CD4-positive, alpha-beta T cell treated with Interferon gamma for 1 hour (primary cell): ENCODE results near the gene PAPPA2.

Source experiments
- DNase-seq: peaks from one replicate; pipeline ENCODE4 v3.0.0-alpha.2; 2020

Gene PAPPA2

DNA sequence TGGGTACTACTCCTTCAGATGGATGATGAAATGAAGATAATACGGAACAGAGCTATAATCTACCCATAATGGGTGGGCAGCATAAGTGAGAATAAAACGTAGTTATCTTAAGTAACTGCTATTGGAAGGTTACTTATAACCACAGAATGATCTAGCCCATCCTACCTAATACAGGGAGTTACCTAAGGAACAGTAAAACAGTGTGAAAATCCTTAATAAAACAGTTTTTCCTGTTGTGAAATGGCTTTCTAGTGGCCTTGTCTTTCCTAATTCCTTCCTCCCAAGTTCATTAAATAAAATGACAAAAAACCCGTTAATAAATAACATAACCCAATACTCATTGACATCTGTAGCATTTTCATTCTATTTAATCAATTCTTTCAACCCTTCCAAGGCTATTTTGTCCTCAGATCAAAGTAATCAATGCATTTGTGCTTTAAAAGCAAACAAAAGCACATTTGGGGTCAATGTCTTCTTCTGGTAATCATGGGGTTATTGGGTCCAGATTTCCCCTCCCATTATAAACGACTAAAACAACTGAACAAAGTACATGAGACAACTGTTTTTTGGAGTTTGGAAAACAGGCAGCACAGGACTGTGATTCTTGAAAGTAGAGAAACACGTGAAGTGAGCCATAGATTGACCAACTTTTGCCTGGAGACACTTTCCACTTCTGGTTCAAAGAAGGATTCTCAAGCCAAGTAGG lies 42.0 kb downstream of the PAPPA2 start:
- DNase-seq, result no peak

DNA sequence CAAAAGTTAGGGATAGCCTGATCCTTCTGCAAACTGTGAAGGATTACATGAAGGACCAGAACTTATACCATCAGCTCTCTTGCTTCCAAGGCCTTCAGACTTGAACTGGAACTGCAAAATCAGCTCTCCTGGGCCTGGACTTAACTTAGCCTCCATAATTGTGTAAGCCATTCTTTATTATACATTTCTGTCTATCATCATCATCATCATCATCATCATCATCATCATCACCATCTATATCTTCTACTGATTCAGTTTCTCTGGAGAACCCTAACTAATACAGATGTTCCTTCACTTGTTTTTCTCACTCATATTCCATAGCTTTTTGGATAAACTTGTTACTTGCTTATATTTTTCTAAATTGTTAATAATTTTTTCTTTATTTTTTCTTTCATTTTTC lies 50.0 kb downstream of the PAPPA2 start:
- DNase-seq, result no peak

DNA sequence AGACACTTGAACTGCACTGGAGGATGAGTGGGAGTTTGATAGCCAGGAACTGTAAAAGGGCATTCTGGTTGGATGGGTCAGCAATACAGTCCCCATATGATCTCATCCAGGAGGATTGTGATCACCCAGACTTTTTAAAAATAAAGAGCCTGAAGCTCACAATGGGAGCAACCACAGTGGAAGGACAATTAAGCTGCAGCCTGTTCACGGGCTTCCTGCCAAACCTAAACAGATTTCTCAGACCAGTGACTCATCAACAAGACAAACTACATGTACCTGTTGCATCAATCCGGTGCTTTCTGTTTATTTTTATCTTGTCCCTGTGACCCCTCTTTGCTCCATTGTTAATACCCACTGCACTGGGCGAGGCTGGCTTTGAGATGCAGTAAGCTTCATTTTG lies 52.3 kb downstream of the PAPPA2 start:
- DNase-seq, result no peak

DNA sequence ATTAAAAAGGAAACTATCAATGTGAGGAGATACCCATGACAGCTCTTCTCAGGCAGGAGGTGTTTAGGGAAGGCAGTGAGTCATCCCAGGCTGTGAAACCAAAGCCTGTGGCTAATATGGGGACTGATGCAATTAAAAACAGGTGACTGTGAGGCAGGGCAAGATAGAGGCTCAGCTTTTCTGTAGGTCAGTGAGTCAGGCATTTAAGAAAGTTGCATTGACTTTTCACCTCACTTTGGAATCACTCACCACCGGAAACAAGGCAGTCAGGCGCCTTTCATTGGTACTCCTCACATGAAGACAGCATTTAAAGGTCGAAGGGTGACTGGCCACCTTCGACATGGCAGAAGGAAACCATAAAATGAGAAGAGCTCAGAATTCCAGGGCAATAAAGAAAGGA lies 54.5 kb downstream of the PAPPA2 start:
- DNase-seq, result no peak

DNA sequence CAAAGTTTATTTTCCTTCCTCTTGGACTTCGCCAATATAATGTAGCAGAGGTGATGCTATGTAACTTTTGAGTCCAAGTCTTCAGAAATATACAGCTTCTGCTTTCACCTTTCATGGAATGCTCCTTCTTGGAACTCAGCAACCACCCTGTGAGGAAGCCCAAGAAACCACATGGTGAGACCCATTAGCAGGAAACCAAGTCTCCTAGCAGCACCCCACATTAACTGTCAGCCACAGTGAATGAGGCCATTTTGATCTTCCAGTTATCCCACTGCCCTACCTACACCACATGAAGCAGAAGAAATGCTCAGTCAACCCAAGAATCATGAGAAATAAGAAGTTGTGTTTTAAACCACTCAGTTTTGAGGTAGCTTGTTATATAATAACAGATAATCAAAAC lies 58.2 kb downstream of the PAPPA2 start:
- no peak for DNase-seq

DNA sequence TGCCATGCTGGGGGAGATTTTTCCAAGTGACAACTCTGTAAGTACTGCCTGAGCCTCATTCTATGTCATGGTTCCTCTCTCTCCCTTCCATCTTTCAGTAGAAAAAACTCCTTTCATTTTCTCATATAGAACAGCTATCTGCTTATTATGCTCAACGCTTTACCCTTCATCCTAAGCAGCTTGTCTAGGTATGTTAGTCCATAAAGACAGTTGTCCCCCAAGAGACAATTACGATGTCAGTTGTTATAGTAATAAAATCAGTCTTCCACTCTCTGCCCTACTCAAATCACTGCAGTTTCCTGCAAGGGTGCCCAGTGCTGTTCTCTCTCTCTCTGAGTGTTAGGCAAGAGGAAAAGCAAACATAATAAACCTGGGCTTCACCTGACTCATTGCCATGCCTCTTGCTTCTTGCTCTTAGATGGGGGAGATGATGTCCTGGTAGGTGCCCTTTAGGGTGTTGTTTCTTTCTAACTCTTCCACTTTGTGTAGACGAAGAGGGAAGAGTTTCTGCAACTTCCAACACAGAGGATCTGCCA lies 59.4 kb downstream of the PAPPA2 start:
- DNase-seq, result no peak

DNA sequence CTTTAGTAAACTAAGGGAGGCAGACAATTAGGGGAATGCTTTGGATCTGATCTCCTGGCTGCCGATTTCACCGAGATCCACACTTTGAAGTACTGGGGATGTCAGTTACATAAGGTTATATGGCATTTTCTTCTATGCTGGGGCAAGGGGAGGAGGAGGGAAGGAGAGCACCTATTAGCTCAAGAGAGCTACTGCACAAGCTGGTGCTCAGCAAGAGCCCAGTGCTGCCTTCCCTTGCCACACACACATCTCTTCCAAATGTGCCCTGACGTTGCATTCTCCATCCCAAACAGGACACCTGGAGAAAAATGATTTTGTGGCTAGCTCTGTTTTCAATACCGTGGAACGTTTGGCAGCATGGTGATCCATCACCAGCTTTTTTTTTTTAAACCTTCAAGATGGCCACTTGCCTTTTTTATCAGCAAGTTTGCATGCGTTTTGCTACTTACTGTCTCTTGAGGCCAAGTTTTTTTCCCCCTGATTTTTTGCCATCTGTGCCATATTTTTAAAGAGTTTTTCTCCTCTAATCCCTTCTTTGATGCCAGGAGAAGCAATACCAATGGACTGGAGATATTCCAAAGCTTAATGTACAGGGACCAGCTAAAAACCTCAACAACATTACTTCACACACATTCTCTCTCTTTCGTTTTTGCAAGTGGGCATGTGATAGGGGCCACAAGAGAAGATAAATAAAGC lies 66.6 kb downstream of the PAPPA2 start:
- no peak for DNase-seq

DNA sequence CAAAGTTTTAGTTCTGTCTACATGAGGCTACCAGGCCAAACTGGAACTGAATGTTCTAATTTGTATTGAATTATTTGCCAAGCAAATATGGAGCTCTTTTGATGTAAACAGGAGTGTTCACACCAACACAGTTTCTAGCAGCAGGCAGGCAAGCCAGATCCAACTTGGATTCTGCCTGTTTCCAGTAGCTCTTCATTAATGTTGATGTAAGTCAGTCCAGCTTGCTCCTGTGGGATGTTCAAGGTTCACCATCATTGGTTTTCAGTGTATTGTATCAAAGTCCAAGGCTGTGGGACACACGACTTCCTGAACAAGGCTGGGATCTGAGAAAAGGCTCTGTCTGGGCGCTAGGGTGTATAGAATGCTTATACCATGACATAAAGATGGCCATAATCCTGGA lies 68.1 kb downstream of the PAPPA2 start:
- no peak for DNase-seq

DNA sequence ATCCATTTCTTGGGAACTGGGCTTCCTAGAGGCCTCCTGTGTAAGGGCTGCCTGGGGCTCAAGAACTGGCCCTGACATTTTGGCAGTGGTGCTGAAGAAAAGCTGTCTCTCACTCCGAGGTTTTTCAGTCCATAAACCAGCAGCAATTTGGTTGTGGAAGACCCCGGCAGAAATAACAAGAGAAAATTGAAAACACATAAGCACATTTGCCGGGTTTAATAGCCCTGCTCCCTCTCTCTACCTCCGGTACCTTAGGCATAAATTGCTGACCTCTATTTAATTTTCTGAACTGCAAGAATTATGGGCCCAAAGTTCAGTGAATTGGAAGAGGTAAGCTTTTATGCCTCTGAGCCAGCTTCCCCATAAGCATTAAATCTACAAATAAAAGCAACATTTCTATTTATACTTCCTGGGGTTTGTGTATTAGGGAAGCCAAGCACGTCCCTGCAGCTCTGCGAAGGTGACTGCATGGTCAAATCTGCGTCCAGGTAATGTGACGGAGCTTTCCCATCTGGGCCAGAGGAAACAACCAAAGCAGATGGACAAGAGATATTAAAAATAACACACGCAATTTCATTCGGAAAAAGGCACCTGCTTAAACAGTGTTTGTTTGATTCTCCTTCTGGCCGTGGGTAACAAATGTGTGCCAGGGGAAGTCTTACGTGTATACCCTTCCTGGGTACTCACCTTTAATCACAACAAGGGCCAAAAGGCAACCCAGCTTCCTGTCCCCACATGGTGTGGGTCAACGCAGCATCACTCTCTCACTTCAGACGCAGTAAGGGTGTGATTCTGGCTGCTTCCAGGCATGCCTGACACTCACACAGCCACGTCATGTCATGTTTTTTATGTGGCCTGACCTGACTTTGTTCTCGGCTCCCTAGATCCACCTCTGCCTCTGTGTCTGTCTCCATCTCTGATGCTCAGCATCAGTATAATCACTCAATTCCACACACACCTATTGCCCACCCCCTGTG lies 69.2 kb downstream of the PAPPA2 start:
- no peak for DNase-seq

DNA sequence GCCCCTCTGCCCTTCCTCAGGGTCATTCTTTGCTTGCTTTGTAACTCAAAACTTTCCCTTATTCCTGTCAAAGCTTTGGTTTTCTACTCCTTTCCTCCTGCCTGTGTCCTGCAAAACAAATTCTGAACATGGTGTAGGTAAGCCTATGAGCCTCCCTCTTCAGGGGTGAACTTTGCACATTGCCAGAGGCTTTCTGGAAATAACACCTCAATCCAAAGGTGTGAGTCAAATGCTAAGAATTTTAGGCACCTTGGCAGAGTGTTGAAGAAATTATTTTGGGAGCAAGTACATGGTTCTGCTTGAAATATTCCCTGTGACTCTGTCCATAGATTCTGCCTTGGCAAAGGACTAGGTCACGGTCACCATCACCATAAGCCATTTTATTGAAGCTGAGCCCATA lies 70.0 kb downstream of the PAPPA2 start:
- DNase-seq, result no peak

DNA sequence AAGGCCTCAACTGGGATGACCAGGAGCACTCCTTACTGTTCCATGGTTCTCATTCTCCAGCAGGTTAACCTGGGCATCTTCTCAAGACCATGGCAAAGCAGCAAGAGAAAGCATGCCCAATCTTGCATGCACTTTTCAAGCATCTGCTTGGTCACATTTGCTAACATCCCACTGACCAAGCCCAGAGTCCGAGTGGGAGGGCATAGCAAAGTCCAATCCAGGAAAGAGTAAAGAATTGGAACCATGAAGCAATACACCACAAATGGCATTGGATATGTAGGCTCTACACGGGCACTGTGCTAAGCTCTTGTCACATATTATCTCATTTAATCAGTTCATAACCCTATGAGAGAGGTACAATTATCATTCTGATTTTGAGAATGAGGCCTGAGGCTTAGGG lies 73.6 kb downstream of the PAPPA2 start:
- DNase-seq, result no peak

DNA sequence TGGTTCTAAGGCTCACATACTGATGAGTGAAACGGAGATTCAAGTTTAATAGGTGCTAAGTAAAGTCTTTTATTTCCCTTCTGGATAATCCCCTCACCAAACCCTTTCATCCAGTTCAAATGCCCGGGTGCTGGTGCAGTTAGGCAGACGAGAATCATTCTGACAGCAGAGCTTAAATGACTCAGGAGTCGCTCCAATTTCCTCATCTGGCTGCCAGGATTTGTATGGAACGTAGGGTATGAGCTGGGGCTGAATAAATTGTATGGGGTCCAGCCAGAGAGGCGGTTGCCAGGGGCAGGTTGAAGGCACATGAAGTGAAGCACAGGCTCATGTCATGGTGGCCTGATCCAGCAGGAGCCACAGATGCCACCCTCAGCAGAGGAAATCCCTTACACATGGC lies 76.0 kb downstream of the PAPPA2 start:
- no peak for DNase-seq

DNA sequence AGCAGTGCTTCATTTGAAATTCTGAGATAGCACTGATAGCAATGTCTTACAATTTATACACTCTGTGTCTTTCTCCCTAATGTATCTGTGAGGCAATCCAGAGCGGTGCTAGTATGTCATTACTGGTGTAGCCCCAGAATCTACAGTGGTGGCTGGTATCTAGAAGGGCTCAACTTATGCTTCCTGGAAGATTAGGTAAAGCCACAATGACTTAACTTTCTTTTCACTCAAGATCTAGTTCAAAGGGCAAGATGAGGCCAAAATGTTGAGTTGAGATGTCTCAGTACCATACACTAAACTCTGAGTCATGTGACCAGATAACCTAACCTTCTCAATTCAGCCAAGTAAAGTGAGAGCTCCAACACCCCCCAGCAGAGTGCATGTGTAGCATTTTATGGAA lies 77.5 kb downstream of the PAPPA2 start:
- DNase-seq, result no peak

DNA sequence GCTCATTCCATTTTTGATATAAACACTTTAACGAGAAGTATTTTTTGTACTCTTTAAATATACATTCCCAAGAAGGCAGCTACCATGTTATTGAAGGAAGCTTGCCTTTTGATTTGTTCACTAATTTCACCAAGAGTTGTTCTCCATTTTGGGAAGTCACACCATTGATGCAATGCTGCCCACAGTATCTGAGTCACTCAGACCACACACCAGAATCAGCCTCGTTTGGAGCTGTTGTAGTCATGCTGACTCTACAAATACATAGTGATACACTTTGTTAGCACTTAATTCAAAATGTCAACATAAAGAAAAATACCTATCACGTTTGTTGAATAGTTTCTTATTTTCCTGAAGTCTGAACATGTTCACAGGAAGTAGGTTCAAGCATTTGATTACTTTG lies 78.7 kb downstream of the PAPPA2 start:
- no peak for DNase-seq

DNA sequence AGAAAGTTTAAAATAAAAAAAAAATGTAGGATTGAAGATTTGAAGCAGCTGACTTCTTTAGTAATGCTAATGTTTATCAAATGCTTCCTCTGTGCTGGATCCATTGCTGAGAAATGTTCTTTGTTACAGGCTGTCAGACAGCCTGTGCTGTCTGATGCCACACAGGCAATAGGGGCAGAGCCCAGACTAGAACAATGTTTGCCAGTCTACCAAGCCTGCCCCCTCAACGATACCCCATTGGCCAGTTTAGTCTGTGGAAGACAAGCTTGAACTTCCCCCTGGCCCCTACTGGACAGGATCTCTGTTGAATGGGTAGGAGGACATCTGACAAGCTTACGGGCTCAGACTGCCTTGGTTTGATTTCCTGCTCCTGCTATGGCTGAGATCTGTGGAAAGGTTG lies 79.4 kb downstream of the PAPPA2 start:
- DNase-seq, result no peak

DNA sequence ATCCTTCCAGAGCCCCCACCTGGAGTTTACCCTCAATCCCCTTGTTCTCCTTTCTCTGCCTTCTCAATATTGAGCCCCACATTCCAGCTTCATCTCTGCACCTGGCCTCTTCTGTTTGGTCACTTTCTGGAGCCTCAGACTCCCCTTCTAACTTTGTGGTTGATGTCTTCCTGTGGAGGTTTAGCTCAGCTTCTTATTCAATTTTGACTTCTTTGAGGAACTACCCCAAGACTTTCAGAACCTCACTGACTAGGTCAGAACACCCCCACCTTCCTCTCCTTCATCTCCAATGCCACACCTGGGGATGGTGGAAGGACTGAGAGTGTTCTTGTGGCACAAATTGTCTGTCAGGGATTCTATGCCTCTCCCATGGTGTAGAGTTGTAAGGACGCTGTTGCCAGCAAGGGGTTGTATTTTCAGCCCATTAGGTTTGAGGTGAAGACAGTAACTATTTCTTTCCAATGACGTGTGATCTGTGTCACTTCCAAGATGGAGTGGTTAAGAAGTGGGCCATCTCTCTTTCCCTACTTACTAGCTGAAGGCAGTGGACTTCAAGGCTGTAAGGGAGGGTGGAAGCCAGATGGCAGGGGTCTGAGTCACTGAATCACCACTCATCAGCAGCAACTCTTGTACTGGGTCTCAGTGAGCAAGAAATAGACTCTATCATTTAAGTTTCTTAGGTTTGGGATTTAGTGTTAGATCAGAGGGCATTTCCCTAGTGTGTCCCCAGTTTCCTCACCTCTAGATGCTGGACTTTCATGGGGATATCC lies 80.6 kb downstream of the PAPPA2 start:
- DNase-seq, result no peak

DNA sequence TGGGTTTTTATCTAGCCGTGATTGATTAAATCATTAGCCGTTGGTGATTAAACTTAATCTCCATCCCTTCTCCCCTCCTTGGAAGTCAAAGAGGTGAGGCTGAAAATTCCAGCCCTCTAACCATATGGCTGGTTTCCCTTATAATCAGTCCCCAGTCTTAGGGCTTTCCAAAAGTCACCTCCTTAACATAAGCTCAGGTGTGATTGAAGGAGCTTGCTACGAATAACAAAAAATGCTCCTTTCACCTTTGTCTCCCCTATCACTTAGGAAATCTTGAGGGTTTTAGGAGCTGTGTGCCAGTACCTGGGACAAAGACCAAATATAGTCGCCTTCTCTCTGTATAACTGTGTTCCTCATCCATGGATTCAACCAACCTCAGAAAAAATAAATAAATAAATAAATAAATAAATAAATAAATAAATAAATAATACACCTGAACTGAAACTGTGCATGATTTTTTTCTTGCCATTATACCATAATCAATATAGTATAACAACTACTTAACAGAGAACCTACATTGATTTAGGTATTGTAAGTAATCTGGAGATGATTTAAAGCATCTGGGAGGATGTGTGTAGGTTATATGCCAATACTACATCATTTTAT lies 82.2 kb downstream of the PAPPA2 start:
- DNase-seq, result no peak

DNA sequence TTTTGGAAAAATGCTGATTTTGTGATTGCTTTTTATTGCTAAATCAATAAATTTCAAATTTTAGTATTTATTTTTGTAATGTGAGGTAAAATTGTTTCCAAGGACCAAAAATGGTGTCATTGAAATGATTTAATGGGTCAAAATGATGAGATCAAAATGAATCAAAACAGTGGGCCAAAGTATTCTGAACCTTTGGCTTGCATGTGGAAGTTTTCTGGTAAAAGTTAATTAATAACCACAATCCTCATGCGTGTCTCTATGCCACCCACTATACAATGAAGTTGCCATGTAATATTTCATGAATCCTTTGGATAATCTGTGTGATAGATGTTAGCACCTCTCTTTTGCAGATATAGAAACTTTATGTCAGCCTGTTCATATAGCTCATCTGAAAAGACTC lies 83.8 kb downstream of the PAPPA2 start:
- no peak for DNase-seq

DNA sequence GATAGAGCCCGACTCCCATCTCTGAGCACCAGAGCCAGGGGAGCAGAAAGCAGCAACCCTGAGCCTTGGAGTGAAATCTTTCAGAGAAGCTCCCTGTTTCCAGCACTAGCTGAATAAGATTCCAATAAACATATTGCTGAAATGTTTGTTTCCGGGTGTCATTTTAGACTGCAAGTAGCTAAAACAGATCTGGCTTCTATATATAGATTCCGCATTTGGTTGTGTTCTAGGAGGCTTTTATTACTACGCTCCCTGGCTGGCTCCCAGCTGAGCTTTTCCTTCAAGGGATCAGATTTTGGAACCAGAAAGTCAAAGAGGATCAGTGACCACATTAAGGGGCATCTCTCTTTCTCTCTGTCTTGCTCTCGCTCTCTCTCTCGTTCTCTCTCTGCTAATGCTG lies 88.2 kb downstream of the PAPPA2 start:
- DNase-seq, result no peak

DNA sequence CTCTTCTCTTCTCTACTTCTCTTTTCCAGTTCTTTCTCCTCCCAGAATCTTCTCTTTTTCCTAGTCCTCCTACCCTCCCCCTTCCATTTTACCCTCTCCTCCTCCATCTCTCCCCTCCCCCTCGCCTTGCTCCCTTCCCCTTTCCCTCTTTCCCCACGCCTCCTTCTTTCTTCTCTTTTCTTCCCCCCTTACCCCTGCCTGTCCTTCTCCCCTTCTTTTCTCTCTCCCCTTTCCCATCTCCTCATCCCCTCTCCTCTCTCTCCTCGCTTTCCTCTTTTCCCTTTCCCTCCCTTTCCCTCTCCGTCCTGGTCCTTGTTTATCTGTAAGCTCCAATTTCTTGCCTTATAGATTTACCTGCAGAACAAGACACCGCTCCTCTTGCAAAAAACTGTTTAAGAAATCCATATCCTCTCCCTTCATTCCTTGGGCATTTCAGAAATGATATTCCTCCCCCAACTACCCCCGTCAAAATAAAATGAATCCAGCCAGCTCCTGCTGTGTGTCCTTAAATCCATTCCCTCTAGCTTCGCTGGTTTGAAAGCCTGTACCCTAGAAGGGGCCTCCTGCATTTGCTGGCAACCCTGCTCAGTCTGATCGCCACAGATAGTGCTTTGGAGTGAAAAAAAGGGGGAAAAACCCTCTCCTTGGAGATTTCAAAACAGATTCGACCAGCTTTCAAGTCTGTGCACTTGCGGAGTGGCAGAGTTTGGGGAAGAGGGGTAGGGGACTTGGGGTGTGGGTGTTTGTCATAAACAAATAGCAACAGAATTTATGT lies 89.4 kb downstream of the PAPPA2 start:
- no peak for DNase-seq

DNA sequence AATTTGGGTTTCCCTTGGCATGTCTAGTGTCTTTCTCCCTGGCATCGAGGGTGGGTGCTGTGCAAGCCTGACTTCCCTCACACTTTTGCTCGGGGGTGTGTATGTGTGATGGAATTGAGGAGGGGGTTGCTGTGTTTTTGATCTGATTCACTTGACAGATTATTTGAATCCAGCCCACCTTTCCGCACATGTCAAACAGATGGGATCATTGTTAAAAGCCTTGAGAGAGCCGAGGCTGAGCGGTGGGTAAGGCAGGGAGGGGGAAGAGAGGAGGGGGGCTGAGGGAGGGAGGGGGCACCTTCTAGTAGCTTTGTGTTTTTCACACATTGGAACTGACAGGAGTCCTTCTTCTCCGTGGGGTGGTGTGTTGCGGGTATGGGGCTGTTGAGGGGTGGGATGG lies 90.0 kb downstream of the PAPPA2 start:
- DNase-seq, result no peak
